ENCODE data around the gene ASAP2.

Gene ASAP2

DNA sequence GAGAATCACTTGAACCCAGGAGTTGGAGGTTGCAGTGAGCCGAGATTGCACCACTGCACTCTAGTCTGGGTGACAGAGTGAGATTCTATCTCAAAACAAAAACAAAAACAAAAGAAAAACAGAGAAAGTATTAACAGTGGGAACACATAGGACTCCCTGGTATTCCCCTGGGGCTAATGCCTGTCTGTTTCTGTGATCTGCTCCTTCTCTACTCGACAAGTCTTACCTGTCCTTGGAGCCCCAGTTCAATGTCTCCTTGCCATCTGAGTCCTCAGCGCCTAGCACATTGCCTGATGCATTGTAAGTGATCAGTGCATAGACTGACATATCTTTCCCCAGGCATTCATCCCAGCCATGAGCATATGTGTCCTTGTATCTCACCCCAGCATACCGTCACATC, 85.8 kb downstream of the ASAP2 start:
- Histone ChIP-seq H3K4me3 (ENCODE audit: low read depth in 1 of 2, low read length in 1 of 2) (no peak overlapping the region), H3K9me3 (no peaks in the 10 kb centered on the region), H3K36me3 (no peaks in the 10 kb centered on the region), H3K4me1 (ENCODE audit: control insufficient read depth in 1 of 2, insufficient read depth in 1 of 2, low read depth in 1 of 2, low read length in 1 of 2) (no peaks in the 10 kb centered on the region), H3K27ac (no peak overlapping the region), H3K27me3 (no peaks in the 10 kb centered on the region)
- TF ChIP-seq, protein P1, sequence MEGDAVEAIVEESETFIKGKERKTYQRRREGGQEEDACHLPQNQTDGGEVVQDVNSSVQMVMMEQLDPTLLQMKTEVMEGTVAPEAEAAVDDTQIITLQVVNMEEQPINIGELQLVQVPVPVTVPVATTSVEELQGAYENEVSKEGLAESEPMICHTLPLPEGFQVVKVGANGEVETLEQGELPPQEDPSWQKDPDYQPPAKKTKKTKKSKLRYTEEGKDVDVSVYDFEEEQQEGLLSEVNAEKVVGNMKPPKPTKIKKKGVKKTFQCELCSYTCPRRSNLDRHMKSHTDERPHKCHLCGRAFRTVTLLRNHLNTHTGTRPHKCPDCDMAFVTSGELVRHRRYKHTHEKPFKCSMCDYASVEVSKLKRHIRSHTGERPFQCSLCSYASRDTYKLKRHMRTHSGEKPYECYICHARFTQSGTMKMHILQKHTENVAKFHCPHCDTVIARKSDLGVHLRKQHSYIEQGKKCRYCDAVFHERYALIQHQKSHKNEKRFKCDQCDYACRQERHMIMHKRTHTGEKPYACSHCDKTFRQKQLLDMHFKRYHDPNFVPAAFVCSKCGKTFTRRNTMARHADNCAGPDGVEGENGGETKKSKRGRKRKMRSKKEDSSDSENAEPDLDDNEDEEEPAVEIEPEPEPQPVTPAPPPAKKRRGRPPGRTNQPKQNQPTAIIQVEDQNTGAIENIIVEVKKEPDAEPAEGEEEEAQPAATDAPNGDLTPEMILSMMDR (IDR thresholded peaks at IDR 0.05) = no peak

DNA sequence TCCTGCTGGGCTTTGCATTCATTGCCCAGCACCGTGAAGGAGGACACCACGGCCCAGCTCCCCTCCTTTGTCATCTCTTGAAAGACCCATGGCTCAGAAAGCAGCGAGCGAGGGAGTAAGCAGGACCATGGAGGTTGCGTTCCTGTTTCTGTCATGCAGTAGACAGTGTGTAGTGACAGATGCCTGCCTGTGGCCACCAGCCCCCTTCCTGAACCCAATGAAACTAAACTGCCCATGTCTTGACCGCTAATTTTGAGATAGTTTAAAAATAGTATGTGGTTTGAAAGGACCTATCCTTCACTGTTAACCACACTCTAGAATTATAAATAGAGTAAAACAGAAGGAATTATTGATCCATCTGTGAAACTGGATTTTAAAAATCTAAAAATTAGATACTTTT, 88.2 kb downstream of the ASAP2 start:
- TF ChIP-seq, protein P1 (IDR thresholded peaks at IDR 0.05) = no peak

DNA sequence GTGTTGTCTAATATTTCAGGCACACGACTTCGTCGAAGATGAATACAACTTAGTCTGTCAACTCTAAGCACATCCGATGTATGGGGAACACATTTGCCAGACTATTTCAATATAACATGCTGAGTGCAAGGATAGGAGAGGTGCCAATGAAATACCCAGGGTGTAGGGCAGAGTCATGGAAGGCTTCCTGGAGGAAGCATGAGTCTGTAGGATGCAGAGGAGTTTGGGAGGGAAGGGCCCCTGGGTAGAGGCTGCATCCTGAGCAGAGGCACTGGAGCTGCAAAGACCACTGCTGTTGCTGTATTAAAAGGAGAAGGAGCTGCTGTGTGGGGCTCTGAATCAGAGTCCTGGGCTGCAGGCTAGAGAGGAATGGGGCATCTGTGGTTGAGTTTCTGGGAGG, 89.9 kb downstream of the ASAP2 start:
- Histone ChIP-seq H3K4me1 (ENCODE audit: control insufficient read depth in 1 of 2, insufficient read depth in 1 of 2, low read depth in 1 of 2, low read length in 1 of 2) (no peaks in the 10 kb centered on the region), H3K4me3 (ENCODE audit: low read depth in 1 of 2, low read length in 1 of 2) (no peak overlapping the region), H3K27ac (no peak overlapping the region), H3K36me3 (no peaks in the 10 kb centered on the region), H3K27me3 (no peaks in the 10 kb centered on the region), H3K9me3 (no peaks in the 10 kb centered on the region)
- TF ChIP-seq, protein P1 (IDR thresholded peaks at IDR 0.05) = no peak

More for the DNA sequence above, 88.2 kb downstream of the ASAP2 start:
- no peak overlapping the region for H3K27ac ChIP-seq
- no peak overlapping the region for H3K4me3 ChIP-seq (ENCODE audit: low read depth in 1 of 2, low read length in 1 of 2)
- no peaks in the 10 kb centered on the region for H3K9me3 ChIP-seq
- H3K4me1 ChIP-seq (ENCODE audit: control insufficient read depth in 1 of 2, insufficient read depth in 1 of 2, low read depth in 1 of 2, low read length in 1 of 2) = no peaks in the 10 kb centered on the region
- no peaks in the 10 kb centered on the region for H3K36me3 ChIP-seq
- H3K27me3 ChIP-seq = no peaks in the 10 kb centered on the region

DNA sequence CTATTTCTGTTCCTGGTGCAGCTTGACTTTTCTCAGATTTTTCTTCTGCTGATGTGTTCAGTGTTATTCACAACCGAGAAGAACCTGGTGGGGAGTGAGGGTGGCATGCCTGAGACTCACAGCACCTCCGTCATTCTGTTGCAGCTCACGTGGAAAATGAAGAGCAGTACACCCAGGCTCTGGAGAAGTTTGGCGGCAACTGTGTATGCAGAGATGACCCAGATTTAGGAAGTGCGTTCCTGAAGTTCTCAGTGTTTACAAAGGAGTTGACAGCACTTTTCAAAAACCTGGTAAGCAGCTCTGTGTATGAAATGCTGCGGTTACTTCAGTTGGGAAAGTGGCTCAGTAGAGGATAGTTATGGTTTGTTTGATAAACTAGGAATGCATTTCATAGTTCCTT, 90.5 kb downstream of the ASAP2 start:
- TF ChIP-seq, protein P1 (IDR thresholded peaks at IDR 0.05) = no peak
- no peaks in the 10 kb centered on the region for H3K9me3 ChIP-seq
- H3K4me3 ChIP-seq (ENCODE audit: low read depth in 1 of 2, low read length in 1 of 2) = no peak overlapping the region
- no peak overlapping the region for H3K27ac ChIP-seq
- no peaks in the 10 kb centered on the region for H3K36me3 ChIP-seq
- H3K4me1 ChIP-seq (ENCODE audit: control insufficient read depth in 1 of 2, insufficient read depth in 1 of 2, low read depth in 1 of 2, low read length in 1 of 2) = no peaks in the 10 kb centered on the region
- no peaks in the 10 kb centered on the region for H3K27me3 ChIP-seq

DNA sequence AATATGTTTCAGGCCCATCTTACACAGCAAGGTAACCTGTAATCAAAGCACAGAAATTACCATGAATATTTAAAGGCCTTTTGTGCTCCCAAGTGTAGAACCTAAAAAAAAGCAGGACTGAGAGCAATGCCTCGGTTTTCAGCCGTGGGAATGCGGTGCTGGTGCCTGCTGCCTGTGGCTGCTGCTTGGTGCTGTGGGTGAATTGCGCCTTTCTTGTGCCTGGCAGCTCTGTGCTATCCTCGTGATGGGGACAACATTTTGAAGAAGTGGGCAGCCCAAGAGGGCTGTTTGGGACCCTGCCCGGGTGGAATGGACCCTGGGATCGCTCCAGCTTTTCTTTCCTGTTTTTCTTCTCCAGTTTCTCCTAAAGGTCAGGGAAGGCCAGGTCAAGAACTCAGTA, 91.2 kb downstream of the ASAP2 start:
- H3K4me3 ChIP-seq (ENCODE audit: low read depth in 1 of 2, low read length in 1 of 2) = no peak overlapping the region
- H3K27ac ChIP-seq = no peak overlapping the region

More for the DNA sequence above, 91.2 kb downstream of the ASAP2 start:
- no peaks in the 10 kb centered on the region for H3K4me1 ChIP-seq (ENCODE audit: control insufficient read depth in 1 of 2, insufficient read depth in 1 of 2, low read depth in 1 of 2, low read length in 1 of 2)
- H3K9me3 ChIP-seq = no peaks in the 10 kb centered on the region
- TF ChIP-seq, protein P1 (IDR thresholded peaks at IDR 0.05) = no peak
- H3K36me3 ChIP-seq = no peaks in the 10 kb centered on the region
- H3K27me3 ChIP-seq = no peaks in the 10 kb centered on the region
